Raji (cell line): ENCODE data around the gene UTRN.

Experiments
- POLR2A ChIP-seq: IDR thresholded peaks from 2 replicates; pipeline ENCODE4 v1.6.1; 2011; ENCODE audit warnings: low read depth, low read length, control low read depth; ENCODE audit not compliant: insufficient read depth

UTRN gene

DNA sequence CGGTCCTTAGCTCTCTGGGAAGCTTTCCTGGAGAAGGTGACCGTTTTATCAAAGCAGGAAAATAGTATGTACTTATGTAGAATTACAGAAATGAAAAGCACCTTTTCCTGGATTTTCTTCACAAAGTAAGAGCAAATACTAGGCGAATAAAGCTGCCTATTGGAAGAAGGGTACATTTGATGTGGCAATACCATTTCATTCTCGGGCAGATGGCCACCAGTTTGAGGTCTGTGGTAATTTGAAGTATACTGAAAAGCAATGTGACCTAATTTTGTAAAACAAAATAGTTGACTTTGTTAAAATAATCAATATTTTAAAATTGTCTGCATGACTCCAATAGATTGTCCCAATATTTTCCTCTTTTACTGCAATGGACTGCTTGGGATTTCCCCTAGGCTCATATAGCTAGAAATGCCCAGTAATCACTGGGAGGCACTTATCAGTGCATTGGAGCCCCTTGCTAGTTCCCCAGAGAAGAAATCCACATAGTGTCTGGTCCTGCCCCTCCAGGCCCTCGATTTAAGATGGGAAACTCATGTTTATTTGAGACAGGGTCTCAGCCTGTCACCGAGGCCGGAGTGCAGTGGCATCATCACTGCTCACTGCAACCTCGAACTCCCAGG, 7.4 kb upstream of the UTRN start:
- TF ChIP-seq POLR2A: no peak

DNA sequence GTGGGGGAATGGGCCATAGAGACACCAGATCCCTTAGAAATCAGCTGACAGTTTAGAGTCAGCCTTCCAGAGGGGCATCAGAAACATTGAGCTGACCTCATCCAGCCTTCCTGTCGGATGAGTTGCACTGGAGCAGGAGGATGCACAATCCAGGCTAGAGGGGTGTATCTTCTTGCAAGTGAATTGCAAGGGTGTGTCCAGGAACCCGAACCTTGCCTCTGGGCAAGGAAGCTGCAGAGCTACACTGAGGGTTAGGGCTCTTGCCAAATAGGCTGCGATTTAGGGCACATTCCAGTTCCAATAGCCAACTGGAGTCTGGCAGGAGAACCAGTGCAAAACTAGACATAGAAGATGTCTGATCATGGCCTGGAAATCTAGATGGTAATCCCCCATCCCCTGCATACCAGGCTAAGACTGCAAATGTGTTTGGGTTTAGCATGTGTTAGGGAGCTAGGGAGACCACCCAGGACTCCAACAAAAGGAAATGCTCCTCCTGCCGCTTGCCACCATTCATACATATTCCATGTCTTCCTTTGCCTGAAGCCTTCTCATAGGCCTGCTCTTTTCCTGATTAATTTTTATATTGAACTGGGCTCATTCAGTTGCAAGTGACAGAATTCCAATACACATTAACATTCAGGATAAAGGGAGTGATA, 6.3 kb upstream of the UTRN start:
- no peak for TF ChIP-seq POLR2A

DNA sequence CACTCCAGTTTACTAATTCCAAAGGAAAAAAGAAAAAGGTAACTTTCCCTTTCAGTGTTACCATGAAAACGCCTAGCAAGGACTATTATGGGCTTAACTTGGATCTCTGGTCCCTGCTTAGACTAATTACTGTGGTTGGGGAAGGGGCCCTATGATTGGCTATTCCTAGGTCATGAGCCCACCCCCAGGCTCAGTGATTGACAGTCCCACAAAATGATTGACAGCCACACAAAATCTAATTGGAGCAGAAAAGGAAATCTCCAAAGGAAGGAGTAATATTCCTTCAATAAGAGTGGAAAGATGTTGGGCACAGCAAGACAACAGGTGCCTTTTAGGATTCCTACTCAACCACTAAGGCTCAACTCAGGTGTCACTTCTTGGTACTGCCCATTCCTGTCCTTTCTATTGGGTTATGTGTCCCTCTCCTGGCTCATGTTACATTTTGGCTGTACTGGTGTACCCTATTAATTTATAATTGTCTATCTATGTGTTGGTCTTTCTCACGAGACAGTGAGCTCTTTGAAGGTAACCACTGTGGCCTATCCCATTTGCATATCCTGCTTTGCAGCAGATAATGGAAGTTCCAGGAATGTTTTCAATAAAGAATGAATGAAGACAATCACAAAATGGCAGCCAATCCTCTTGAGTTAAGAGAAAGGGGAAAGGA, 5.5 kb upstream of the UTRN start:
- TF ChIP-seq POLR2A: no peak

DNA sequence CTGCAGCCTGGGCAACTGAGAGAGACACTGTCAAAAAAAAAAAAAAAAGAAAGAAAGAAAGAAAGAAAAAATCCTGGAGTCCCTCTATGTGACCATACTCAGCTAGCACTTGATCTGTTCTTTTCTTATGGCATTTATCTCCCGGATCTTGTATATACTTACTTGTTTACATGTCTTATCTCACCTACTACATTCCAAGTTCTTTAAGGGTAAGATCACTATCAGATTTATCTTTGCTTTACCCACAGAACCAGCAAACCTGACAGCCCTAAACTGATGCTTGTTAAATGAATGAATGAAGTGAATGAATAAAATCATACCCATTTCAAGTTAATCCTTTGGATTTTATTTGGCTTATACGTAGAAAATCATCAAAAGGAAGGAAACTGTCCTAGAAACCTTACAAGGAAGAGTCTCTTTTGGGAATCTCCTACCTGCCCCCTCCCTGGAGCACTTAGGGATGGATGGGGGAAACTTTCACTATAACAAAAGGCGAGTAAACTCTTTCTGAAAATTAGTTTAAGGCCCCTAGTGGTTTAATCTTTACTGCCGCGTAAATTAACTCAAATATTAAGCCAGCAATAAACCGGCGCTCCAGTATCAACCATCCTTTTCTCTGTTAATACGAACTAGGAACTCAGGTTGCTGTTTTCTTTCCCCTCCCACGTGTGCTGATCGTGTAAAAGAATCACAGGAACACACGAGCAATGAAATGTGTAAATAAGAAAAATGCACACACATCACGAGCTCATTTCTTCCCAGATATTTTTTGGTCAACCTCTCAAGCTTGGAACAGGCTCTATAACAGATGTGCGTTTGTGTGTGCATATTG, 1.3 kb upstream of the UTRN start:
- TF ChIP-seq POLR2A: no peak

DNA sequence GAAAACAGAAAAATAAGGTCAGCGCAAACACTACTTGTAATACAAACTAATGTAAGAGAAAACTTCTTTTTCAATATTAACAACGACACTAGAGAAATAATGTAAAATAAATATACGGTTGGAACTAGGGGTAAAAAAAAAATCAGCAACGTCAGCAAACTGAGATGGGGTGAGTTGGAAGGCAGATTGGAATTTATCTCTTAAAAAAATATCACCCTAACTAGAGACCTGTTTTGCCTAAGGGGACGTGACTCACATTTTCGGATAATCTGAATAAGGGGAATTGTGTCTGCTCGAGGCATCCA, 705 bp upstream of the UTRN start:
- TF ChIP-seq POLR2A: no peak

DNA sequence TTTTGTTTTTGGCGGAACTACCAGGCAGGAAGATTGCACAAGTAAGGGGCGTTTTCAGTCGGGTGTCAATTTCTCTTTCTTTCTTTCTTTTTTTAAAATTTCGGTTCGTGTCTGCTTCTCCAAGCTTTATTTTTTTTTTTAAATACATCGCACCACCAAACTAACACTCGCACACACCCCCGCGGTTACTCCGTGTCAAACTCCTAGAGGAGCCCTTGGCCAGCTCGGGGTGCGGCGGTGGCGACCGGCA, 338 bp downstream of the UTRN start:
- no peak for TF ChIP-seq POLR2A

DNA sequence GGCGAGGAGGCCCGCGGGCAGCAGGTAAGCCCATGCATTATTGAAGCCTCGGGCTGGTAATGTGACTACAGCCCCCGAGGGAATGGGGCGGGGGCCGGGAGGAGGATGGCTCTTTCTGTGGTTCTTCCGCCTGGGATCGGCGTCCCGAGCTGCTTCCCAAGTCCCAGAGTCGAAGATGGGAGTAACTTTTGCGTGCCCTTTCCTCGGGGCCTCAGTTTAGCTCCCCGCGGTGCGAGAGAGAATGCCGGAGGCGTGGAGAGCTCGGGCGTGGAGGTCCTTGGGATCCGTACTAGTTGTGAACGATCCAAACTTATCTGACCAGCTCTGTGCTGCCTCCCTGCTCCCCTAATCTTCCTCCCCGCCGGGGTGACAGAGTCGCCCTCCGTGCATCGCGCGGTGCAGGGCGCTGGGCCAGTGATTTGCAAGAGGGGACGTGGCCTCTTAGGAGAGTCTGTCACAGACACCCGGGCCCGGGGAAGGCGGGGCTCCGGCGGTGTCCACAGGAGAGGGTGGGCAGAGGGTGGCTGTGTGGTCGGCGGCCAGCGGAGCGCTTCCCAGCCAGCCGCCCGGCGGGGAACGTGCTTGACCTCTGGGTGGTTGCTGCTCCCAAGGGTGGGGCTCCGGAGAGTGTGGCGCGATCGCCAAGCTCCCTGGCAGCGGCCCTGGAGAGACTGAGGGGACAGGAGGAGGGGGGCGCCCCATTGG, 815 bp downstream of the UTRN start:
- TF ChIP-seq POLR2A: no peak

DNA sequence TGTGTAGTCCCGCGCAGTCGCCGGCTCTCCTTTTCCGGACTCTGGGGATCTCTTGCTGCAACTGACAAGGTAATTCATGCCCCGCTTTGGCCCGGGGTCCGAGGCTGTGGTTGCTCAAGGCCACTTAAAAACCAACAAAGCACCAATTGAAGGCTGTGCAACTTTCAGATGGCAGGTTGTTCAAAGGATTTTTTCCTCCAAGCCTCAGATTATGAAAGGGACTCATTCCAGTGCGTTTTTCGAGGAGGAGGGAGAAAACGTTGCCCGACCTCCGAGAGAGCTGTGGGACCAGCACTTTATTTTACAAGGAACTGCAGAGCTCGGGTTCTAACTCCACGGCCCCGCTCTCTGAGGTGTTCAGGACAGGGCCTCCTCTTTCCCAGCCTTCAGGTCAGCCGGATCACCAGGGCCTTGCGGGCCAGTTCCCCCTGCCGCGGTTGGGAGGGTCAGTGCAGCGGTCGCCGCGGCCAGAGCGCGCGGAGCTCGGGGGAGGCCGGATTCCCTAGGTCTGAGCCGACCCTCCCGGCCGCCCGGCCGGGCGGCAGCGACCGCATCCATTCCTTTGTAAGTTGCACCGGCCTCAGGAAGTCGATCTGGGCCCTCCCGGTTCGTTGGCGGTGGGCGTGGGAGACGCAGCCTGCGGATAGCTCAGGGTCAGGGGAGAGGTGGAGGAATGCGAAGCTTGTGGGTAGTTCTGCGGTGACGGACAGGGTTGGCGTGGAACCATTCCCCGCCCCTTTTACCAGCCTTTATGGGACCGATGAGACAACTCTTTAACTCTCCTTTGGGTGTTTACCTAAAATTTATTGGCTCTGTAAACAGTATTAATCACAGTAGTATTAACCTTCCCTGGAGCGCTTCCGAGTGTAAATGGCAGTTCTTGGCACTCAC, 1.6 kb downstream of the UTRN start:
- TF ChIP-seq POLR2A: no peak

DNA sequence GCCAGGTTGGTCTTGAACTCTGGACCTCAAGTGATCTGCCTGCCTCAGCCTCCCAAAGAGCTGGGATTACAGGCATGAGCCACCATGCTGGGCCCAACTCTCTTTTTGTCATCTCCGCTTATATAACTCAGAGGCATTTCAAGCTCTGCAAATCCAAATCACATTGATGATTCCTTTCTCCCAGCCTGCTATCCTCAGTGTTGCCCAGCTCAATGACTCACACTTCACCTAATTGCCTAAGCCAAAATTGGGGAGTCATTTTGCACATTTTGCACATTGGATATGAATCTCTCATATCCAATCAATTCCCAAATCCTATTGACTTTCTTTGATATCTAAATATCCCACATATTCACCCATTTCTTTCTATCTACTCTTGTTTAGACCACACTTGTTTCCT, 3.9 kb downstream of the UTRN start:
- TF ChIP-seq POLR2A: no peak

DNA sequence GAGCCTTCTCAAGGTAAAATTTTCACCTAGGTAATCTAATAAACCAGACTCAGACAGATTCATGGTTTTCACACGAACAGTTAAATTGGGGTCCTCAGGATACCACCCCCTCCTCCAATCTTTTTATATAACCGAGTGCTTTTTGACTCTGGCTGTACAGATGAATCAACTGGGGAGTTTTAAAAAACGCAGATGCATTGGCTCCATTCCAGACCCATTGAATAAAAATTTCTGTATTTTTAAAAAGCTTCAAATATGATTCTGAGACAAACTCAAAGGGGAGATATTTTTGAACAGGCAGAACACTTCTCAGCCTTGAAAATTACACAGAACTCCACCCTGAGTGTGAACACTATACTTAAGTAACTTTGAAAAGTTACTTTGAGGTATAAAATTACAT, 7.2 kb downstream of the UTRN start:
- TF ChIP-seq POLR2A: no peak

DNA sequence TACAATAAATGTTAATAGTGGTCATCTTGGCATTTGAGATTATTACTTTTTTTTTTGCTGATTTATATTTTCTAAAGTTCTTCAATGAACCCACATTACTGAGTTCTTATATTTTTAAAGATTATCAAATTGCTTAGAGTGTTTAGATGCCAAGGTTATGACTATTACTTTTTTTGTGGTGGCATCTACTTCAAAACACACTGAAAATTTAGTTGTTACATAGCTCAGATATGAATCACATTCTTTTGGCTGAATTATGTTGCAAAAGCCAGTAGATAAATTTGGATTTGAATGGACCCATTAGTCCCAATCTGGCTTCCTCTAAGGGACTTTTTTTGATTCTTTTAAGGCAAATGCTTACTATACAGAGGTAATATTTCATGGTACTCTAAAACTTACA, 8.9 kb downstream of the UTRN start:
- no peak for TF ChIP-seq POLR2A

DNA sequence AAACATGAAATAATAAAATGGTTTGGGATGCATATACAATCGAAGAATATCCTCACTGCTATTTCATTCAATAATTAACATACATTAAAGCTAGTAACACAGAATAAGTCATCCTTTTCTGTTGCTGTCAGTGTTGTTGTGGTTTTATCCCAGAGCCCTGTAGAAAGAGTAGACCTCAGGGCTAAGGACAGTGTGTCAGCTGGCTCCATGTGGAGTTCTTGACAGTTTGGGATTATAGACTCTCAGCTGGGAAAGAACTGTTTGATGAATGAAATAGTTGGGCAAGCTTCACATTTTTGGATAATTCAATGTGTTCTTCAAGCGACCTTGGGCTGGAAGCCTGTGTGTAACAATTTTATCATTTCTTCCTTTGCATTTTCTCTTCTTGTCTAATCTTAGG, 10.1 kb downstream of the UTRN start:
- no peak for TF ChIP-seq POLR2A

DNA sequence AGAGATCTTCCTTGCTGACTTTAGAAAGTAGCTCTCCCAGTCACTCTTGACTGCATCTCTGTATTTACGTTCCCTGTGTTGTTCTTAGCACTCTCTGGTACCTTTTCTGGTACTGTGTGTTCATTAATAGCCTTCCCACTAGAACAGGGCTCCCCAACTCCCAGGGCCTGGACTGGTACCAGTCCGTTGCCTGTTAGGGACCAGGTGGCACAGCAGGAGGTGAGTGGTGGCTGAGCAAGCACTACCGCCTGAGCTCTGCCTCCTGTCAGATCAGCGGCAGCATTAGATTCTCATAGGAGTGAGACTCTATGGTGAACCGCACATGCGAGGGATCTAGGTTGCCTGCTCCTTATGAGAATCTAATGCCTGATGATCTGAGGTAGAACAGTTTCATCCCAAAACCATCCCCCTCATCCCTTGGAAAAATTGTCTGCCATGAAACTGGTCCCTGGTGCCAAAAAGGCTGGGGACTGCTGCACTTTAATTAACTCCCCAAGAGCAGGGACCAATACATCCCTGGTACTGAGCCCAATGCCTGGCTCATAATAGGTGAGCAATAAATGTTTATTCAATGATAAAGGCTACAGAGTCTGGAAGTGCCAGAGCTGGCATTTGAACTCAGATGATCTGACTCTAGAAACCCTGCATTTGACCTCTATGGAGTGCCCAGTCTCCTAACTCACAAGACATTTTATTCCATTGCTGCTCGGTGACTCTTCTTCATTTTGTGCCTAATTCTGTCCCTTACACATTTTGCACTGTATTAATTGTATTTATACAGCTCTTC, 11.0 kb downstream of the UTRN start:
- no peak for TF ChIP-seq POLR2A

DNA sequence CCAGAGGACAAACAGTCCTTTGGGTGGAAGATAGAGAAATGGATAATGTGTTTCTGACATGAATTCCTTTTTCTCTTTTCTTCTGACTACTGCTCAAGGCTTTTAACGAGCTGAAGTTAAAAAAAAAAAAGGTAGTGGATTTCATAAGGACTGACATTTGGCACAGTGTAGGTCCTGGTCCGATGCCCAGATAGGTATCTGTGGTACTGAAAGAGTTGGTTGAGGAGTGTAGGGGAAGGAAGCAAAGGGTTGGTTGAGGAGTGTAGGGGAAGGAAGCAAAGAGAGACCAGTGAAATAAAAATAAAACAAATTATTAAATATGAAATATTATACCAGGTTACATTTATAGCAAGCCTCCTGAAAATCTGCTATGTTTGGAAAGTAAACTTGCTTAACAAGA, 11.8 kb downstream of the UTRN start:
- no peak for TF ChIP-seq POLR2A
